HL-60 (cell line): ENCODE measurements around the gene GJA5.

Experiments used
- DNase-seq, 2 experiments: peaks; one replicate each; pipeline ENCODE4 v3.0.0-alpha.2; 2010 to 2020; ENCODE audit warnings: low read depth in 1 of 2, low spot score in 1 of 2
- H3K27ac ChIP-seq: fragments of 250-450 bp; sonication (Bioruptor Pico); replicated peaks from 2 replicates; pipeline ENCODE4 v1.5.1; 2020; ENCODE audit warnings: mild to moderate bottlenecking, moderate library complexity
- H3K27me3 ChIP-seq: fragments of 250-450 bp; sonication (Bioruptor Pico); 2 replicates; pipeline ENCODE4 v1.5.1; 2021; ENCODE audit warnings: mild to moderate bottlenecking, moderate library complexity; ENCODE audit not compliant: insufficient read depth, poor library complexity, severe bottlenecking
- H3K4me3 ChIP-seq: replicated peaks from 2 replicates; pipeline ENCODE4 v1.5.1; 2011; ENCODE audit warnings: mild to moderate bottlenecking, control low read depth, low read length; ENCODE audit not compliant: insufficient read depth
- CTCF ChIP-seq: IDR thresholded peaks from one replicate; pipeline ENCODE4 v1.5.1; 2011; ENCODE audit warnings: low read length, control low read depth, inconsistent platforms; ENCODE audit not compliant: insufficient read depth
- GABPA ChIP-seq: IDR thresholded peaks from 2 replicates; pipeline ENCODE4 v1.6.1; 2012; ENCODE audit warnings: low read depth
- POLR2AphosphoS5 ChIP-seq: IDR thresholded peaks from 2 replicates; pipeline ENCODE4 v1.6.1; 2012; ENCODE audit warnings: low read depth
- REST ChIP-seq: IDR thresholded peaks from 2 replicates; pipeline ENCODE4 v1.6.1; 2012; ENCODE audit warnings: low read depth; ENCODE audit not compliant: insufficient replicate concordance
- SPI1 ChIP-seq: IDR thresholded peaks from 2 replicates; pipeline ENCODE4 v1.6.1; 2012; ENCODE audit warnings: low read depth, mild to moderate bottlenecking, borderline replicate concordance

Gene GJA5

GRCh38 chr1:147762233-147763024 is 2.0 kb upstream of the GJA5 start:
- TF ChIP-seq REST (no peak), POLR2AphosphoS5 (no peak), SPI1 (no peak), GABPA (no peak), CTCF (no peak)
- H3K27ac ChIP-seq = no peak overlapping the region
- no peak for DNase-seq
- no peak overlapping the region for H3K4me3 ChIP-seq
- H3K27me3 ChIP-seq = peaks cover 4% of the 10 kb centered on the region

DNA sequence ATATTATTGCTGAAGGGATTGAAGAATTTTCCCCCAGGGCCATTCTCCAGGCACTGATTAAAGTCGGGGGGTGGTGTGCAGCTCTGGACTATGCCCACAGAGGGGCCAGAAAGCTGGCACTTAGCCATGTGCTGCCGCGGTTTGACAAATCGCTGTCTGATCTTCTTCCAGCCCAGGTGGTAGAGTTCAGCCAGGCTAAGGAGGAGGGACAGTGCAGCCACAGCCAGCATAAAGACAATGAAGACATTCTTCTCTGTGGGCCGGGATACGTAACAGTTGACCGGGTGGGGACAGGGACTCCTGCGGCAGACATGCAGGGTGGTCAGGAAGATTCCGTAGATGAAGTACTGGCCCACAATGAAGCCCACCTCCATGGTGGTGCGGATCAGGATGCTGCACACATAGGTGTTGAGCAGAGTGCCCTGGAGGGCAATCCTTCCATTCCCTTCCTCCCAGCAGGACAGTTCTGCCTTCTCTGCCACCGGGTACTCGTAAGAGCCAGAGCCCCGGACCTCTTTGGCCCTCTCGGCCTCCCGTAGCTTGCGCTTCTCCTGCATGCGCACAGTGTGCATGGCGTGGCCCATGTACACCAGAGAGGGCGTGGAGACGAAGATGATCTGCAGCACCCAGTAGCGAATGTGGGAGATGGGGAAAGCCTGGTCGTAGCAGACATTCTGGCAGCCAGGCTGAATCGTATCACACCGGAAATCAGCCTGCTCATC is 1.9 kb downstream of the GJA5 start:
- TF ChIP-seq SPI1 (no peak), POLR2AphosphoS5 (no peak), REST (no peak), GABPA (no peak), CTCF (no peak)
- H3K27ac ChIP-seq = no peak overlapping the region
- H3K4me3 ChIP-seq = no peak overlapping the region
- H3K27me3 ChIP-seq = peaks cover 4% of the 10 kb centered on the region
- DNase-seq = no peak

DNA sequence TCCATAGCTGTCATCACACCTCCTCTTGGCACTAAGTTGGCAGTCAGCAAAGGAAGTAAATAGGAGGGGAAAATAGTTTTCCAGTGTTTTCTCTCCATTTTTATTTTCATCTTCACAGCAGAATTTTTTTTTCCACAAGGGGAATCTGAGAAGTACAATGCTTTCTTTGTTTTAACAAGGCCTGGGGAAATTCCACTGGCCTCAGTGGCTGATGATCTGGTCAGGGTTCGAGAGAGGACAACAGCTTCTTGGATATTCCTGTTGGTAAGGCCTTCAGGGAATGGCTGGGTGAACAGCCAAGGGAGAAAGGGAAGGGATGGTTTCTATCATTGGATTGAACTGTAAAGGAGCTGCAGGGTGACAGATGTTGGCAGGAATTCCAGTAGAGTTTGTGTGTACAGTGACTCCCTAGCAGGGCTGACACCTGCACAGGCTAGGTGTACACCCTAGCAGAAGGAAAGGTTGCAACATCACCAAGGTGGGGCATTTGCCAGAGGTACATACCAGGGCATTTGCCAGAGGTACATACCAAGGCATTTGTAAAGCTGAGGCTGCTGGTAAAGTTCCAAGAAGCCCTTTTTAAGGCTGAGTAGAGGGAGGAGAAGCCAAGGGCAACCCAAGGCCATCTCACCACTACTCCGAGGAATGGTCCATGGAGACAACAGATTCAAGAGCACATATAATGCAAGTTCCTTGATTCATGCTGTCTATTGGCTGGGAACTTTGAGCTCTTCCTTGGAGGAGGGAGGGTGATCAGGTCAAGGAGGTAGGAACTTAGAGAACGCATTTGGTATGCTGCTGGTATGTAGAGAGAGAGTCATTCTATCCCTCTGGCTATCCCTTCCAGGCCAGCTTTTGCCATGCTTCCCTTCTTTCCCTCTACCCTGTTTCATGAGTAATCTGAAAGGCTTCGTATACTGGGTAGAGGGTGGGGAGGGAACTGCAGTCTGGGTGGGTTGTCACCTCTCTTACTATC is 3.1 kb downstream of the GJA5 start:
- Histone ChIP-seq H3K4me3 (no peak overlapping the region), H3K27me3 (peaks cover 4% of the 10 kb centered on the region), H3K27ac (no peak overlapping the region)
- DNase-seq = no peak
- TF ChIP-seq GABPA = no peak

- Histone ChIP-seq H3K4me3 (no peak overlapping the region), H3K27ac (no peak overlapping the region), H3K27me3 (no peaks in the 10 kb centered on the region)
- no peak for DNase-seq
- TF ChIP-seq REST = no peak
- TF ChIP-seq GABPA = no peak
- no peak for TF ChIP-seq POLR2AphosphoS5
- no peak for TF ChIP-seq SPI1
- TF ChIP-seq CTCF = no peak
Observed at GRCh38 chr1:147756341-147756740, 4.1 kb downstream of the GJA5 start.
